Mesodermal cell (in vitro differentiated cells): Measurements from ENCODE around the gene CCDC18.
"Not testable (repeated sequence)": the region's sequence is repeated elsewhere in the genome, so short reads cannot be mapped to it uniquely, and the experiment has no call there.

Source experiments
- H3K27ac ChIP-seq: 2 replicates; pipeline ENCODE4 v1.7.0; 2013; ENCODE audit warnings: mild to moderate bottlenecking, low read depth, low read length, moderate library complexity; ENCODE audit not compliant: severe bottlenecking
- H3K36me3 ChIP-seq: 2 replicates; pipeline ENCODE4 v1.7.1; 2013; ENCODE audit warnings: mild to moderate bottlenecking, low read length, moderate library complexity; ENCODE audit not compliant: control insufficient read depth, insufficient read depth
- H3K4me1 ChIP-seq: one replicate; pipeline ENCODE4 v1.7.1; 2013; ENCODE audit warnings: mild to moderate bottlenecking, low read length; ENCODE audit not compliant: insufficient read depth, control insufficient read depth, poor library complexity, severe bottlenecking
- H3K4me3 ChIP-seq: 2 replicates; pipeline ENCODE4 v1.7.0; 2013; ENCODE audit warnings: low read length, control low read depth, mild to moderate bottlenecking; ENCODE audit not compliant: insufficient read depth, poor library complexity, severe bottlenecking; ENCODE audit errors: extremely low read depth
- H3K9me3 ChIP-seq: 2 replicates; pipeline ENCODE4 v1.7.1; 2013; ENCODE audit warnings: mild to moderate bottlenecking, low read length, moderate library complexity; ENCODE audit not compliant: control insufficient read depth
- WGBS, 2 experiments: methylation state at CpG; one replicate each; pipeline ENCODE4 v1.1.5; 2013; ENCODE audit warnings: missing lambda C conversion rate in 2 of 2; ENCODE audit not compliant: insufficient coverage in 2 of 2; 5-methylcytosine and 5-hydroxymethylcytosine counted together

The CCDC18 gene

DNA sequence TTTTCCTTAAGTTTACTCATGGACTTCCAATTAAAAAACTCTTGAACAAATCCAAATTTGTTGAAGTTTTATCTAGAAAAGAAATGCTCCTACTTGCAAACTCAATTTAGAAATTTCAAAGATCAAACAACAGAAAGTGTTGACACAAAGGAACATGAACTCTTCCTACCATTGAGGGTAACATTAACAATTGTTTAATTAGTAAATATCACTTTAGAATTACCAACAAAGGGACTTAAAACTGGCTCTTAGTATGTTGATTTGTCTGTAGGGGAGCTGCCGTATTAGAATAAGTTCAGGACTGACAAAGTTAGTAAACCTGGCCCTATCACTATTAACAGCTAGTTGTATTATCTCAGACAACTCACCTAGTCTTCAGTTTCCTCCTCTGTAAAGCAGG lies 57.9 kb downstream of the CCDC18 start:
- H3K4me1 ChIP-seq, result no peaks in the 10 kb centered on the region
- peaks cover 19% of the 10 kb centered on the region for H3K9me3 ChIP-seq
- H3K27ac ChIP-seq, result no peak overlapping the region
- peaks cover 48% of the 10 kb centered on the region for H3K36me3 ChIP-seq
- no CpG with 5 or more reads among the region's 1 CpG for WGBS, 2 experiments
- no peak overlapping the region for H3K4me3 ChIP-seq

DNA sequence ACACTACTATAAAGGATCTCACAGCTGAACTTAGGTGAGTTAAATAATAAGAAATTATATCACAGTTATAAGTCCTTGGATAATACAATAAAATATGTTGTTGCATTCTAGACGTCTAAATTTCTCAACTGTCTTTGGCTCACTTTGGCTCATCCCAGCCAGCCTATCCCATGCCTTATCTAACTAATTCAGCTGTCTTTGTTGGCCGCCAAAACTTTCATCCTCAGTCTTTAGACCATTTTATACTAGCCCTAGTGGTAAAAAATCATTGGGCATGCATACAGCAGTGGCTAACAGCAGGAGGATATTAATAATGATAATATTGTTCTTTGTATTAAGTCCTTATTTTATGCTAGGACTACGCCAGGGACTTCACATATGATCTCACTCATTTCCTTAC lies 59.3 kb downstream of the CCDC18 start:
- 67% methylated on average over 2 of the region's 3 CpGs; no CpG with 5 or more reads in 1 of the 2 experiments for WGBS, 2 experiments
- H3K36me3 ChIP-seq, result peaks cover 55% of the 10 kb centered on the region

DNA sequence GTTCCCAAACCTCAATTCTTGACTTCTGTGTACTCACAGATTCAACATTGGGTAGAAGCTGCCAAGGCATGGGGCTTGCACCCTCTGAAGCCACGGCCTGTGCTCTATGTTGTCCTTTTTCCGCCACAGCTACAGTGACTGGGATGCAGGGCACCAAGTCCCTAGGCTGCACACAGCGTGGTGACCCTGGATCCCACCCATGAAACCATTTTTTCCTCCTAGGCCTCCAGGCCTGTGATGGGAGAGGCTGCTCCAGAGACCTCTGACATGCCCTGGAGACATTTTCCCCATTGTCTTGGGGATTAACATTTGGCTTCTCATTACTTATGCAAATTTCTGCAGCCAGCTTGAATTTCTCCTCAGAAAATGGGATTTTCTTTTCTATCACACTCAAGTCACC lies 62.7 kb downstream of the CCDC18 start:
- peaks cover 26% of the 10 kb centered on the region for H3K9me3 ChIP-seq
- not testable (repeated sequence) for H3K27ac ChIP-seq, H3K4me3 ChIP-seq, H3K4me1 ChIP-seq
- WGBS, 2 experiments, result 89 to 90% methylated on average over 2 to 3 of the region's 3 CpGs
- H3K36me3 ChIP-seq, result peaks cover 45% of the 10 kb centered on the region

More for the DNA sequence above, 59.3 kb downstream of the CCDC18 start:
- Histone ChIP-seq H3K9me3 (peaks cover 26% of the 10 kb centered on the region), H3K27ac (no peak overlapping the region), H3K4me3 (no peak overlapping the region), H3K4me1 (no peaks in the 10 kb centered on the region)

DNA sequence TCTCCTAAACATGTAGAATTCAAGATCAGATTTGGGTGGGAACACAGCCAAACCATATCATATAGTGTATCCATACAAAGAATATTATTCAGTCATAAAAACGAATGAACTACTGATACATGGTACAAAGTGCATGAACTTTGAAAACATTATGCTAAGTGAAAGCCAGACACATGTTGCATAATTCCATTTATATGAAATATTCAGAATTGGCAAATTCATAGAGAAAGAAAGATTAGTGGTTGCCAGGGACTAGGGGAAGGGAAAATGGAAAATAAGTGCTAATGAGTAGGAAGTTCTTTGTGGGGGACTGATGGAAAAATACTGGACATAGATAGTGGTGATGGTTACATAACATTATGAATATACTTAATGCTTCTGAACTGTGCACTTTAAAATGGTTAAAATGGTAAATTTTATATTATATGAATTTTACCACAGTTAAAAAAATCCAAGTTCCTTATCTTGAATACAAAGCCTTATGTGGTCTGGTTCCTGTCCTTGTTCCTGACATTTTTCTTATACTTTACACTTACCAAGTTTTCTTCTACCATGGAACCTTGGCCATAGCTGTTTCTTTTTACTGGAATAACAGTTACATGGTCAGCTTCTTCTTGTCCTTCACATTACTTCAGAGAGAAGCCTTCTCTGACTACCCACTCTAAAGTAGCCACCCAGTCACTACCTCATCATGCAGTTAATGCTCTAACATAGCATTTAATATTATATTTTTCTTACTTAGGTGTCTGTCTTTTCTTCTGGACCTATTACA lies 64.0 kb downstream of the CCDC18 start:
- H3K9me3 ChIP-seq, result peaks cover 26% of the 10 kb centered on the region
- no peaks in the 10 kb centered on the region for H3K4me1 ChIP-seq
- H3K27ac ChIP-seq, result no peak overlapping the region
- no CpG with 5 or more reads among the region's 1 CpG for WGBS, 2 experiments
- peaks cover 45% of the 10 kb centered on the region for H3K36me3 ChIP-seq
- no peak overlapping the region for H3K4me3 ChIP-seq

DNA sequence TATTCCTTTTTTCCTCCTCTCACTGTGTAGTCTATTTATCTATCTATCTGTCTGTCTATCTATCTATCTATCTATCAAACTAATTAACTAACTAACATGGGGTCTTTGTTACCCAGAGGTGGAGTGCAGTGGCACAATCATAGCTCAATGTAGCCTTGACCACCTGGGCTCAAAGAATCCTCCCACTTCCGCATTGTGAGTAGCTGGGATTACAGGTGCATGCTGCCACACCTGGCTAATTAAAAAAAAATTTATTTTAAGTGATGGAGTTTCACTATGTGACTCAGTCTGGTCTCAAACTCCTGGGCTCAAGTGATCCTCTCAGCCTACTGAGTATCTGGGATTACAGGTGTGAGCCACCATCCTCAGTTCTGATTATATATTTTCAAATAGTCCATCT lies 71.4 kb downstream of the CCDC18 start:
- Histone ChIP-seq H3K4me1 (no peaks in the 10 kb centered on the region), H3K27ac (no peak overlapping the region), H3K4me3 (no peak overlapping the region), H3K36me3 (peaks cover 11% of the 10 kb centered on the region), H3K9me3 (no peaks in the 10 kb centered on the region)
- 100% methylated on average over 1 of the region's 1 CpG; no CpG with 5 or more reads in 1 of the 2 experiments for WGBS, 2 experiments

DNA sequence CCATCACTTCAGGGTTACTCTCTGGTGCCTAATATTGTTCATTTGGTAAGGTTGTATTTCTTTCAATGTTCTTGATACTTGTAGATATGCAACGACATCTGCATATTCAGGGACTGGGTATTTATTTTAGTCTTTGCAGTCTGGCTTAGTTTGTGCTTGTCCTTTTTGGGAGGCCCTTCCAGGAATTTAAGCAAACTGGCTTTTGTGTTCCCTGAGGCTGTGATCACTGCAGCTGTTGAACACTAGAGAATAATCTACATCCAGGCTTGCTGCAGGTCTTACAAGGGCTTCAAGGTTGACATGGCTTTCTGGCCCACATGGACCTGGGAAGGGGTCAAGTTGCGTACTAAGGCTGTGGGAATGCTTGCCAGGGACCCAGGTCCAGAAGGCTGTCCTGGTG lies 72.1 kb downstream of the CCDC18 start:
- H3K27ac ChIP-seq, result no peak overlapping the region
- no peaks in the 10 kb centered on the region for H3K4me1 ChIP-seq
- WGBS, 2 experiments, result 100% methylated on average over 2 of the region's 2 CpGs
- peaks cover 9% of the 10 kb centered on the region for H3K36me3 ChIP-seq
- H3K4me3 ChIP-seq, result no peak overlapping the region
- no peaks in the 10 kb centered on the region for H3K9me3 ChIP-seq

DNA sequence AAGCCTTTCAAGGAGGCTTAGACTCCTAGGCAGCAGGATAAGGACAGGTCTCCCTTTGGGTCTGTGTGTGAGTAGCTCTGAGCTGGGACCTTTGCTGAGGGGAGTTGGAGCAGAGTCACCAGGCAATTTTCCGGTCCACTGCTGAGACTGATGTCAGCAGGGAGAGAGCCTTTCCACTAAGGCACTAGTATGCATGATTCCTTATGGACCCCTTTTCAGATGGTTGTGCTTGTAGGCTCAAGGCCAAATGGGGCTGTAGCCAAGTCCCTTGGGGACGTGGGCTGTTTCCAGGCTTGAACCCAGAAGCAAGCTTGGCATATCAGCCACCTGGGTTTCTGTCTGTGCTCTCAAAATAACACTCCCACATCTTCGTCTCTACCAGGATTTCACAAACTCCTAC lies 73.0 kb downstream of the CCDC18 start:
- 90 to 100% methylated on average over 1 to 2 of the region's 3 CpGs for WGBS, 2 experiments
- no peaks in the 10 kb centered on the region for H3K4me1 ChIP-seq
- H3K9me3 ChIP-seq, result no peaks in the 10 kb centered on the region
- peaks cover 10% of the 10 kb centered on the region for H3K36me3 ChIP-seq
- no peak overlapping the region for H3K27ac ChIP-seq
- H3K4me3 ChIP-seq, result no peak overlapping the region

DNA sequence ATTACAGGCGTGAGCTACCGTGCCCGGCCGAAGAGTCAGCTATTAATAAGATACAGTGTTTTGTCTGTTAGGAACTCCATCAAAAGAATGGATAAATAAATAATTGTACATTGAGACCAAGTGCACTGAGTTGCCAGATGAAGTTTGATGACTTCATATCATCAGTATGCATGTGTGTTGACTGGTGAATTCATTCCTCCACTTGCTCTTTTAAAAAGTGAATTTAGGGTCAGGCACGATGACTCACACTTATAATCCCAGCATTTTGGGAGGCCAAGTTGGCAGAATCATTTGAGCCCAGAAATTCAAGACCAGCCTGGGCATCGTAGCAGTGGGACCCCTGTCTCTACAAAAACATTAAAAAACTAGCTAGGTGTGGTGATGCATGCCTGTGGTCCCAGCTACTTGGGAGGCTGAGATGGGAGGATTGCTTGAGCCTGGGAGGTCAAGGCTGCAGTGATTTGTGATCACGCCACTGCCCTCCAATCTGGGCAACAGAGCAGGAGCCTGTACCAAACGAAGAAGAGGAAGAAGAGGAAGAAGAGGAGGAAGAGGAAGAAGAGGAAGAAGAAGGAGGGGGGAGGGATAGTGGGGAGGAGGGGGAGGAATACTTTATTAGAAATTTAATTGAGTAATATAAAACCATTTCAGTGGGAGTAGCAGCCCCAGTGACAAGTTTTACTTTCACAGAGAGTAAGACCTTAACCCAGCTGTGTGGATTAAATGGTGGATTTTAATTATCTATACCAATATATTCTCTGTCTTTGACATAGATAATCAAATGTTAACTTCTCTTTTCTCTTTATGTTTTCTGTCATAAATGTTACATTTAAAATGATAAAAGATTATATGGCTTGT lies 74.9 kb downstream of the CCDC18 start:
- peaks cover 23% of the 10 kb centered on the region for H3K36me3 ChIP-seq
- H3K4me3 ChIP-seq, result no peak overlapping the region
- 91 to 97% methylated on average over 3 to 7 of the region's 8 CpGs for WGBS, 2 experiments
- H3K27ac ChIP-seq, result no peak overlapping the region
- no peaks in the 10 kb centered on the region for H3K9me3 ChIP-seq
- no peaks in the 10 kb centered on the region for H3K4me1 ChIP-seq

DNA sequence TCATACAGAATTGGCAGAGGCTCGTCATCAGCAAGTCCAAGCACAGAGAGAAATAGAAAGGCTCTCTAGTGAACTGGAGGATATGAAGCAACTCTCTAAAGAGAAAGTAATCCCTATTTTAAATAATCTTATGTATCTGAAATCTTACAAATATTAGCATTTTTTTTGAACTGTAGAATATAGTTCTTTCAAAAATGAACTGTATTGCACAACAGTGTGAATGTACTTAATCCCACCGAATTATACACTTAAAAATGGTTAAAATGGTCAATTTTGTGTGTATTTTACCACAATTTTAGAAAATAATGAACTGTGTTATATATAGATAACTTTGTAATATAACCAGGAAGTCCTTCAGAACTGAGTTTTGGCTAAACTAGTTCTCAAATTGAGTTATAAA lies 75.9 kb downstream of the CCDC18 start:
- H3K36me3 ChIP-seq, result peaks cover 25% of the 10 kb centered on the region
- no peaks in the 10 kb centered on the region for H3K4me1 ChIP-seq
- H3K4me3 ChIP-seq, result no peak overlapping the region
- no peak overlapping the region for H3K27ac ChIP-seq
- WGBS, 2 experiments, result no CpG with 5 or more reads among the region's 2 CpGs
- H3K9me3 ChIP-seq, result no peaks in the 10 kb centered on the region

DNA sequence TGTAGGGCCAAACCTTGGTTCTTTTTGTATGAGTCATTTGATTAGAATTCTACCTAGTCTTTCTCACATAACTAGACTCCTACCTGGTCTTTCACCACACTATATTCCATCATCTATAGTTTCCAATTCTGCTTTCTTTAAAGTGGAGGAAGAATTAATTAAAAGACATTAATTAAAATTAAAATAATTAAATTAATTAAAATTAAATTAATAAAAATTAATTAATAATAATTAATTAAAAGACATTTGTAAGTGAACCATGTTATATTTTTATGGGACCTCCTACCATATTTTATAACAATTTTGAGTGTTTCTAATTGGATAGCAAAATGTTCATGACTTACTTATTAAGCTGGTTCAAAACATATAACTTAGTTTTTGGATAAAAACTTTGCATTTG lies 77.4 kb downstream of the CCDC18 start:
- peaks cover 33% of the 10 kb centered on the region for H3K36me3 ChIP-seq
- no peaks in the 10 kb centered on the region for H3K4me1 ChIP-seq
- H3K4me3 ChIP-seq, result no peak overlapping the region
- peaks cover 9% of the 10 kb centered on the region for H3K9me3 ChIP-seq
- no peak overlapping the region for H3K27ac ChIP-seq

DNA sequence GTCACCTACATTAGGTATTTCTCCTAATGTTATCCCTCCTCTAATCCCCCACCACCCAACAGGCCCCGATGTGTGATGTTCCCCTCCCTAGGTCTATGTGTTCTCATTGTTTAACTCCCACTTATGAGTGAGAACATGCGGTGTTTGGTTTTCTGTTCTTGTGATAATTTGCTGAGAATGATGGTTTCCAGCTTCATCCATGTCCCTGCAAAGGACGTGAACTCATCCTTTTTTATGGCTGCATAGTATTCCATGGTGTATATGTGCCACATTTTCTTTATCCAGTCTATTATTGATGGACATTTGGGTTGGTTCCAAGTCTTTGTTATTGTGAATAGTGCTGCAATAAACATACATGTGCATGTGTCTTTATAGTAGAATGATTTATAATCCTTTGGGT lies 80.2 kb downstream of the CCDC18 start:
- Histone ChIP-seq H3K36me3 (peaks cover 58% of the 10 kb centered on the region), H3K9me3 (peaks cover 23% of the 10 kb centered on the region)
- not testable (repeated sequence) for H3K4me1 ChIP-seq, H3K27ac ChIP-seq, H3K4me3 ChIP-seq
- WGBS, 2 experiments, result no CpG with 5 or more reads among the region's 3 CpGs
